KMS-11 (cell line): ENCODE measurements around the gene GINS2.

ENCODE experiments used
- H2AFZ ChIP-seq: fragments of 200-600 bp; sonication (generic); 2 replicates; pipeline ENCODE4 v1.6.1; 2016; ENCODE audit warnings: antibody characterized with exemption, mixed run types, low read depth
- H3K27ac ChIP-seq: fragments of 200-600 bp; sonication (generic); 2 replicates; pipeline ENCODE4 v1.6.1; 2016; ENCODE audit warnings: mild to moderate bottlenecking, mixed run types
- H3K27me3 ChIP-seq: fragments of 200-600 bp; sonication (generic); 2 replicates; pipeline ENCODE4 v1.6.1; 2017; ENCODE audit warnings: mild to moderate bottlenecking, low read depth, mixed run types, moderate library complexity; ENCODE audit not compliant: insufficient read depth
- H3K36me3 ChIP-seq: fragments of 200-600 bp; sonication (generic); 2 replicates; pipeline ENCODE4 v1.6.1; 2017; ENCODE audit warnings: mild to moderate bottlenecking, mixed run types; ENCODE audit not compliant: insufficient read depth
- H3K4me1 ChIP-seq: fragments of 200-600 bp; sonication (generic); 2 replicates; pipeline ENCODE4 v1.6.1; 2016; ENCODE audit warnings: mild to moderate bottlenecking, low read depth, mixed run types; ENCODE audit not compliant: poor library complexity, severe bottlenecking
- H3K4me2 ChIP-seq: fragments of 200-600 bp; sonication (generic); 2 replicates; pipeline ENCODE4 v1.7.0; 2016; ENCODE audit warnings: mild to moderate bottlenecking, mixed run types
- H3K4me3 ChIP-seq: fragments of 200-600 bp; sonication (generic); IDR thresholded peaks from 2 replicates; pipeline ENCODE4 v1.6.1; 2017; ENCODE audit warnings: low read depth, low read length, mixed read lengths; ENCODE audit not compliant: insufficient read depth
- H3K79me2 ChIP-seq: fragments of 200-600 bp; sonication (generic); 2 replicates; pipeline ENCODE4 v1.6.1; 2016; ENCODE audit warnings: low read depth, mixed run types; ENCODE audit not compliant: insufficient read depth
- H3K9ac ChIP-seq: fragments of 200-600 bp; sonication (generic); 2 replicates; pipeline ENCODE4 v1.6.1; 2016; ENCODE audit warnings: mild to moderate bottlenecking, mixed run types
- H4K20me1 ChIP-seq: fragments of 200-600 bp; sonication (generic); 2 replicates; pipeline ENCODE4 v1.6.1; 2016; ENCODE audit warnings: mild to moderate bottlenecking, mixed run types; ENCODE audit not compliant: insufficient read depth
- TF ChIP-seq, protein P1 (sequence below): fragments of 200-600 bp; sonication (generic); conservative IDR thresholded peaks from 2 replicates; pipeline ENCODE4 v1.6.1; 2017; ENCODE audit warnings: low read depth, mild to moderate bottlenecking, antibody characterized with exemption, low read length, moderate library complexity, mixed read lengths

GINS2 gene

DNA sequence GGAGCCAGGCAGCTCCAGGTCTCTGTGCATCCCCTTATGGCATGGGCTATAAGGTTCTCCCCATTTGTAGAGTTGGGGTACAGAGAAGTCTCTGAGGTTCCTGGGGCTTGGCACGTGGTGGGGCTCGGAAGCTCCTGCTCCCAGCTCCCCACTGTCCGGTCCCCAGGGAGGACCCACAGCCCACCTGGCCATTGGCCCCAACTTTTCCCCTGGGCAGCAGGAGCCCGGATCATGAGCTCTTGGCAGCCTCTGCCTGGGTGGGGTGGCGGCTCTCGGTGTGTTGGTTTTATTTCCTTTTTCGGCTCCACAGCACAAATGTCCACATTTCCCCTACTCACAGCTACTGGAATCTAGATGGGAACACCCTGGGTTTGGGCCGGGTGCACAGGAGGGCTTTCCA lies 45.1 kb downstream of the GINS2 start:
- no peaks in the 10 kb centered on the region for H4K20me1 ChIP-seq
- H3K27me3 ChIP-seq = no peaks in the 10 kb centered on the region
- no peak overlapping the region for H3K27ac ChIP-seq
- no peak overlapping the region for H3K9ac ChIP-seq
- no peak overlapping the region for H2AFZ ChIP-seq
- no peak overlapping the region for H3K4me3 ChIP-seq
- TF ChIP-seq, protein P1, sequence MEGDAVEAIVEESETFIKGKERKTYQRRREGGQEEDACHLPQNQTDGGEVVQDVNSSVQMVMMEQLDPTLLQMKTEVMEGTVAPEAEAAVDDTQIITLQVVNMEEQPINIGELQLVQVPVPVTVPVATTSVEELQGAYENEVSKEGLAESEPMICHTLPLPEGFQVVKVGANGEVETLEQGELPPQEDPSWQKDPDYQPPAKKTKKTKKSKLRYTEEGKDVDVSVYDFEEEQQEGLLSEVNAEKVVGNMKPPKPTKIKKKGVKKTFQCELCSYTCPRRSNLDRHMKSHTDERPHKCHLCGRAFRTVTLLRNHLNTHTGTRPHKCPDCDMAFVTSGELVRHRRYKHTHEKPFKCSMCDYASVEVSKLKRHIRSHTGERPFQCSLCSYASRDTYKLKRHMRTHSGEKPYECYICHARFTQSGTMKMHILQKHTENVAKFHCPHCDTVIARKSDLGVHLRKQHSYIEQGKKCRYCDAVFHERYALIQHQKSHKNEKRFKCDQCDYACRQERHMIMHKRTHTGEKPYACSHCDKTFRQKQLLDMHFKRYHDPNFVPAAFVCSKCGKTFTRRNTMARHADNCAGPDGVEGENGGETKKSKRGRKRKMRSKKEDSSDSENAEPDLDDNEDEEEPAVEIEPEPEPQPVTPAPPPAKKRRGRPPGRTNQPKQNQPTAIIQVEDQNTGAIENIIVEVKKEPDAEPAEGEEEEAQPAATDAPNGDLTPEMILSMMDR = no peak
- H3K4me1 ChIP-seq = no peaks in the 10 kb centered on the region
- no peaks in the 10 kb centered on the region for H3K36me3 ChIP-seq
- 0 out of 2 replicates have a peak, but pooled peaks cover 7% of the 10 kb centered on the region for H3K79me2 ChIP-seq
- H3K4me2 ChIP-seq = no peak overlapping the region

DNA sequence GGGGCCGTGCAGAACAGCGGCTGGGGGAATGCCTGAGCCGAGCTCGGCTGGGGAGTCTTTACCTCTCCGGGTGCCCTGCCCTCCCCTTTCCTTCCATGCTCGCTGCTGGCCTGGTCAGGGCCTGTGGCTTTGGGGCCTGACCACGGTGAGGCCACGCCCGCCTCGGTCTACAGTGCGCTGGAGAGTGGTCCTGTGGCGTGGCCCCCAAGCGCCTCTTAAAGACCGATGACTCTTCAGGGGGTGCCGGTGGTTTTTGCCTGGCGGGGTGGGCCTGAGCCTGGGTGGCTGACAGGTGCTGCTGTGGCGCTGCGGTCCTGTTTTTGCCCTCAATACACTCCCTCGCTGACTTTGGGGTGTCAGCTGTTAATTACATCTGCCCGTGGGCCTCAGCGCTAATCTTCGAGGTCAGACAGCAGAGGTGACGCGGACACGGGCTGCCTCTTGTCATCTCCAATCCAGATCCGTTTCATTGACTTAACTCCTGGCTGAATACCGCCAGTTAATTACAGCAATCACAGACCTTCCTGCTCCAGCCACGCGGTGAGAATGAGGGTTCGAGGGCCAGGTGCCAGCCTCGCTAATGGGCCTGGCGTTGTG lies 45.9 kb downstream of the GINS2 start:
- Histone ChIP-seq H2AFZ (no peak overlapping the region), H3K36me3 (no peaks in the 10 kb centered on the region), H3K9ac (no peak overlapping the region), H3K4me3 (no peak overlapping the region), H3K27me3 (no peaks in the 10 kb centered on the region), H3K27ac (no peak overlapping the region), H3K4me1 (no peaks in the 10 kb centered on the region), H4K20me1 (no peaks in the 10 kb centered on the region), H3K4me2 (no peak overlapping the region), H3K79me2 (0 out of 2 replicates have a peak, but pooled peaks cover 7% of the 10 kb centered on the region)
- TF ChIP-seq, protein P1 = no peak

DNA sequence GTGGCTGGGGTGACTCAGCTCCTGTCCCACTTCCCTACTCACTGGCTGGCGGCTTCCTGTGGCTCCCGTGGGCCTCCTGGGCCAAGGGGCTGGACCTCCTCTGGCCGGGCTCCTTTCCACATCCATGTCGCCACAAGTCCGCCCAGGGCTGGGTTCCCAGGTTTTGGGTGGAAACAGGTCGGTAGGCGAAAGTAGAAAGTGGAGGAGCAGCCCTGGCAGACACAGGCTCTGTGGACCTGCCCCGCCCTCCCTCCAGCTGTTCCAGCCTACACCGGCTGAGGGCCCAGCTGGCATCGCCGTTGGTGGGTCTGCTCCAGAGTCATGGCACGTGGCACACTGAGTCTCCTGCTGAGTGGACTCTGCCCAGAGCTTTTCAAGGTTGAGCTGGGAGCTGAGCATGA lies 47.0 kb downstream of the GINS2 start:
- Histone ChIP-seq H3K4me1 (no peaks in the 10 kb centered on the region), H3K79me2 (0 out of 2 replicates have a peak, but pooled peaks cover 7% of the 10 kb centered on the region), H3K27me3 (no peaks in the 10 kb centered on the region), H4K20me1 (no peaks in the 10 kb centered on the region), H3K9ac (no peak overlapping the region), H2AFZ (no peak overlapping the region), H3K4me3 (no peak overlapping the region), H3K36me3 (no peaks in the 10 kb centered on the region), H3K27ac (no peak overlapping the region), H3K4me2 (no peak overlapping the region)
- TF ChIP-seq, protein P1 = no peak

DNA sequence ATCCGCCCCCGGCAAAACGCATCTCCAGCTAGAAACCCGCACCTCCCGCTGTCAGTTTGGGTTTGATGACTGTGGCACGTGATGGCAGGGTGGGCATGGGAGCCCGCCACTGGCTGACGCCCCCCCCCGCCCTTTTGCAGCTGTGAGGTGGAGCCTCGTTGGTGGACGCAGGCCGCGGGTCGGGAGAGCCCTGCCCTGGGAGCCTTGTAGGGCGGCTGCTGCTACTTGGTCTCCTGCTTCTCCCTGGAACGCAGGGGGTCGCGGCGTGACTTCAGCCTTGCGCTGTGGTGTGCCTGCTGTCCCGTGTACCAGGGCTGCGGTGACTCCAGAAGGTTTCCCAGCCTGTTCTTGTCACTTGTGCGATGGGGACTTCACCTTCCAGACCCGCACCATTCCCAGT lies 47.4 kb downstream of the GINS2 start:
- TF ChIP-seq, protein P1 = no peak
- Histone ChIP-seq H3K27me3 (no peaks in the 10 kb centered on the region), H3K79me2 (0 out of 2 replicates have a peak, but pooled peaks cover 7% of the 10 kb centered on the region), H3K4me2 (no peak overlapping the region), H3K4me3 (no peak overlapping the region), H3K4me1 (no peaks in the 10 kb centered on the region), H3K36me3 (no peaks in the 10 kb centered on the region), H2AFZ (no peak overlapping the region), H3K9ac (no peak overlapping the region), H3K27ac (no peak overlapping the region), H4K20me1 (no peaks in the 10 kb centered on the region)
